Stimulated activated CD8-positive, alpha-beta memory T cell treated with anti-CD3 and anti-CD28 coated beads, Interleukin-2, amount 100 ng/mL, for 48 hours (primary cell): ENCODE measurements around the gene PRKAR1A.
"Not testable (repeated sequence)": the region's sequence is repeated elsewhere in the genome, so short reads cannot be mapped to it uniquely, and the experiment has no call there.

Experiments used
- DNase-seq, 2 donors: peaks; one replicate each; pipeline ENCODE4 v3.0.0-alpha.2; 2020; ENCODE audit warnings: low read depth in 2 of 2

Gene PRKAR1A

DNA sequence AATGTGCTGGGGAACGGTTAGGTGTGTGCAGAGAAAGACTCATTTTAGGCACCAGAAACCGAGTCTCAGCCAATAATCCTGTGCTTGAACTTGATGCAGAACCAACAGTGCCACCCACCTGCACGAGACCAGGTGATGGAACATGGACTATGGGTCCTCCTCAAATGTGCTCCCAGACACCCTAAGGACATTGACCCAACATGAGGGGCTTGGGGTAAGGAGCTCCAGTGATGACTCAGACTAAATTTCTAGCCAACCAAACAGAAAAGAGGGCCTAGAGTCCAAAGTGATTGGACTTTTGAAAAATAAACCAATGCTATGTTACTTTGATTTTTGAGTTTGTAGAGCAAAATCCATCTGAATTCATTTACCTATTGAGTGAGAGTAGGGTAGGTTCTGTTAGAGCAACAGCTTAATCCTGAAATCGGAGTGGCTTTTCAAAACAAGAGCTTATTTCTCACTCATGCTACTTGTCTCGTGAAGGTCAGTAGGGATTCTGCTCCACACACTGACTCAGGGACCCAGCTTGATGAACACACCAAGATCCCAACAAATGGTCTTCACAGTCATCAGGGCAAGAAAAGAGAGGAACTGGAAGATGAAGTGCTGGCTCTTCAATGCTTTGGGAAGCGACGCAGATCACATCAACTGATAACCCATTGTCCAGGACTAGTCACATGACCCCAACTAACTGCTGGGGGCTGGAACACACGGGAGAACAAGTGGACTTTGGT, 67.1 kb downstream of the PRKAR1A start:
- no peak for DNase-seq

DNA sequence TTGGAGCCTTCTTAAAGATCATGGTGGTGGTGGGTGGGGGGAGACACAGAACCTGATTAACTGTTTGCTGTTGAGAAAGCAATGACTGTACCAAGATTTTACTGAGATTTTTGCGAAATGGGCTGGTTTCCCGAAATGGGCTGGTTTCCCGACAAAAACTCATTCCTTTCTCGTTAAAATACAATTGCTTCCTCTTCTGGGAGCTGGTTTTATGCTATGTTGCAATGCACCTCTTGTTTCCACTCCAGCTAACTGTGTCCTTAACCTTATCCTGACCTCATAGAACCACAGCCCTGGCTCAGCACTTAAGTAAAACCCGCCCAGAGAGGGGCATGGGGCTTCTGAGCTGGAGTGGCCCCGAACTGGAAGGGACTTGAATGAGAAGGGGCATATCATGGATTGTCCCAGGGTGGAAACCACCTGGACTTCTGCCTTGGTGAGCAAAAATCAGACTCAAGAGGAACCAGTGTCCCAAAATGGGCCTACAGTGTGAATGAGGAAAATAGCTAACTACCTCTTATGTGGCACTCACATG, 68.1 kb downstream of the PRKAR1A start:
- no peak for DNase-seq

DNA sequence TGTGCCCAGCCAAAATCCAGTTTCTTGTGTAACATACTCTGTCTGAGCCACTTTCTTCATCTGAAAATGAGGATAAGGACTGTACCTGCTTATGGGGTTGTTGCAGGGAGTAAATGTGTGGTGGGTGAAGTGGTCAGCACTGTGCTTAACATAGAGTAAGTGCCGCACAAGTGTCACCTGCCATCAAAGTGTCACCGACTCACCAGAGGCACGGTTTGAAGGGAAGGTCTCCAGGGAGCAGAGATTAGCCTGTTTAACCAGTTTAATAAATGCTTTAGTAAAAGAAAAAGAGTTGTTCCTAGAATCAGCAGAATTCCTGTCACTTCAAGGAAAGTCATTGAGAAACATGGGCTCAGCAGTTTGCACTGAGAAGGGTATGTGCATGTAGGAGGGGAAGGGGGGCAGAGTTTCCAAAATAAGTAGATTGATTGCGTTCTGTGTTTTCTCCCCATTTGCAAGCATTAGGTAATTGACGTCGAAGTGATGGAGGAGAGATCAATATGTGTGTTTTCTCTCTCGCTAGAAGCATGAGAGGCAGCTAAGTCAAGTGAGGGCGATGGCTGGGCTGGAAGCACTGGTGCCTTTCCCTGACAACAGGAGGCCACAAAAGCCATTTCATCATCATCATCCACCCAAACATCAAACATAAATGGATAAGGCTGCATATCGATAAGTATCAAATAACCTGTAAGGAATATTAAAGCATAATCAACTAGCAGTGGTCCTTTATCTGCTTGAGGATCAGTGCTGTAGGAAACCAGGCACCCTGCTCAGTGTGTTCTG, 69.8 kb downstream of the PRKAR1A start:
- no peak for DNase-seq

DNA sequence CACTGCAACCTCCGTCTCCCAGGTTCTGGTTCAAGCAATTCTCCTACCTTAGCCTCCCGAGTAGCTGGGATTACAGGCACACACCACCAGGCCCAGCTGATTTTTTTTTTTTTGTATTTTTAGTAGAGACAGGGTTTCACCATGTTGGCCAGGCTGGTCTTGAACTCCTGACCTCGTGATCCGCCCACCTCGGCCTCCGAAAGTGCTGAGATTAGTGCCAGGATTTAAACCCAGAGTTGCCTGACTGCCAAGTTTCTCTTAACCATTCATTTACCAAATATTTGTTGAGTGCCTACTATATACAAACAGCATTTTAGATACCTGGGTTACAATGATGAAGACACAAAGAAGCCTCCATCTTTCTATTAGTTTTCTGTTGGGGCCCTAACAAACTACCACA, 70.6 kb downstream of the PRKAR1A start:
- not testable (repeated sequence) for DNase-seq

DNA sequence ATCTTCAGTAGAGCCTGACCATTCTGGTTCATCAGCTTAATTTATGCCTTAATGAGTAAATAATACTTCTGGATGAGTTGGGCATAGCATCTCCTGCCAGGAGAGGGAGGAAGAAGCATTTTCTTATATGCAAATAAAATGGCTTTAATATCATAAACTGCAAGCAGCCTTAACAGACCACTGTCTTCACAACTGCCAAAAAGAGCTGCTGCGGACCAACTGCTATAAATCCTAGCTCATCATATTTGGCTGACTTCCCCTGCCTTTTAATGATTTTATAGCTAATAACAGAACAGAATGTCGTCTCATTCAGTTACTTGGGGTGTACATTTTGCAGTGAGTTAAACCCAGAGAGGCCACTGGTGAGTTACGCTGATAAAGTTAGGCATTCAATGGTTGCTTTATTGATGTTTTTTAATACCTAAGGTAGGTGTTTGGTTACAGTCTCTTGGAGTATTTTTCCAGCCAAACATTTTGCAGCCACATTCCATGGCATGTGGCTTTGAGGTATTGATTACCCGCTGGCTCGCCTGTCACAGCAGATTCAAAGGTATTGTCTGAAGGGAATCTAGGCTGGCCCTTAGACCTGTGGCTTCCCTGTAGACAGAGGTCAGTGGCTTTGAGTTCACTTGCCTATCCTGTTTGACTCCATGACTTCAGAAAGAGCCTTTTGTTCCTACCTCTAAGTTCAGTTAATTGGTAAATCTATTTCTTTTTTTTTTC, 72.5 kb downstream of the PRKAR1A start:
- DNase-seq, result no peak

DNA sequence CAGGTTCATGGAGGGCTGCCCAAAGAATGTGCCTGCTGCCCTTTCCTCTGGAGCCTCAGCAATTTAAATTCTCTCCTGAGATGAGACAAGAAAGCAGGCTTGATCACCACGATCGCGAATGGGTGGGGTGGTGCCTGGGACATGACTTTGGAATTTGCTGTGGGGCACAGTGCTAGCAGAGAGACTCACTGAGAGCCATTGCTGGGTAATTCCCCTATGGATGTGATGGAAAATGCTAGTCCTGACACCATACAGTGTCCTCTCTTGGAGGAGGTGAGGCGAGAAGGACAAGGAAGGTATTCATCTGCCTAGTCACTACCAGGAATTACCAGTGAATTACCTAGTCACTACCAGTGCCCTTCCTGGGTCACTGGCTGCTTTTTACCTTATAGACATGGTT, 73.4 kb downstream of the PRKAR1A start:
- DNase-seq, result no peak

DNA sequence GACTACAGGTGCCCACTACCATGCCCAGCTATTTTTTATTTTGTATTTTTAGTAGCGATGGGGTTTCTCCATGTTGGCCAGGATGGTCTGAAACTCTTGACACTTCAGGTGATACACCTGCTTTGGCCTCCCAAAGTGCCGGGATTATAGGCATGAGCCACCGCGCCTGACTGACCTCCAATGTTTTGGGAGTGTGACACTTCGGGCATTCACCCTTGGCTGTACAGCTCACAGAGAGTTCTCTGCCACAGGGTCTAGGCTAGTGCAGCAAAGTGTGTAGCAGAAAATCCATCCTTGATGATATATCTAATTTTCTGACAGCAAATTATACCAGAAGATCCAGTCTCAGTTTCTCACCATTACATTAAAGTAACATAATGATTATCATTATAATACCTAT, 74.8 kb downstream of the PRKAR1A start:
- DNase-seq, result no peak

DNA sequence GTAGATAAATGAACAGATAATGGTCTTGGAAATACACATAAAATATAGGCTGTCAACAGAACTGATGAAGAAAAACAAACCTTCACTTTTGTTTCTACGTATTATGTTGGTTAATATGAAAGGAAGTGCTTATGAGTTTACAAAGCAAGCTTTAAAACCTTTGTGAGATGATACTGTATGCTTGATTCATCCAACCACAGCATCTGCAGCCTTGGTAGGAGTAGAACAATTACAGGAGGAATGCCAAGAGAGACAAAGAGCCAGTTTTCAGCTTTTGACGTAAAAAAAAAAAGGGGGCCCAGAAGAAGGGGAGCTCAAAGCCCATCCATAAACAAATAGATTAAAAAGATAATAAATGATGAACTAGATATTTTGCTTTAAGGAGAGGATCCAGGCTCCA, 75.6 kb downstream of the PRKAR1A start:
- no peak for DNase-seq

DNA sequence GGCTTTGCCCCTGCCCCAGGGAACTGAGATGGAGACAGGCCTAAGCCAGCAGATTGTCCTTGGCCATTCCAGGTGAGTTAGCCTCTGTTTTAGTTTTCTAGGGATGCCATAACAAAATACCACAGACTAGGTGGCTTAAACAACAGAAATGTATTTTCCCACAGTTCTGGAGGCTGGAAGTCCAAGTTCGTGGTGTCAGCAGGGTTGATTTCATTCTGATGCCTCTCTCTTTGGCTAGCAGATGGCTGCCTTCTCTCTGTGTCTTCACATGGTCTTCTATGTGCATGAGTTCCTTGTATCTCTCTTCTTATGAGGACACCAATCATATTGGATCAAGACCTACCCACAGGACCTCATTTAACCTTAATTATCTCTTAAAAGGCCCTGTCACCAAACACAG, 76.1 kb downstream of the PRKAR1A start:
- DNase-seq, result no peak

DNA sequence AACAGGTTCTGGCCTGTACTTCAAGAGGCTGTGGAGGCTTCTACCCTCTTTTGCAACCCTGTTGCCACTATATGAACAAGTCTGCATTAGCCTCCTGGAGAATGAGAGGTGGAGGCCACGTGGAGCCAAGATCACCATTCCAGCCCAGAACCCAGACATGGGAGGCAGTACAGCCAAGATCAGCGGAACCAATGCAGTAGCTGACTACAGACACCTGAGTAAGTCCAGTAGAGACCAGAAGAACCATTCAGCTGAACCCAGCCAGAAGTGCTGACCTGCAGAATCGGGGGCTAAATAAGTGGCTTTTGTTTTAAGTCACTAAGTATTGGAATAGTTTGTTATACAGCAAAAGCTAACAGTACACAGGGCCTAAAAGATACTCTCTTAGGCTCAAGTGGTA, 76.9 kb downstream of the PRKAR1A start:
- no peak for DNase-seq

DNA sequence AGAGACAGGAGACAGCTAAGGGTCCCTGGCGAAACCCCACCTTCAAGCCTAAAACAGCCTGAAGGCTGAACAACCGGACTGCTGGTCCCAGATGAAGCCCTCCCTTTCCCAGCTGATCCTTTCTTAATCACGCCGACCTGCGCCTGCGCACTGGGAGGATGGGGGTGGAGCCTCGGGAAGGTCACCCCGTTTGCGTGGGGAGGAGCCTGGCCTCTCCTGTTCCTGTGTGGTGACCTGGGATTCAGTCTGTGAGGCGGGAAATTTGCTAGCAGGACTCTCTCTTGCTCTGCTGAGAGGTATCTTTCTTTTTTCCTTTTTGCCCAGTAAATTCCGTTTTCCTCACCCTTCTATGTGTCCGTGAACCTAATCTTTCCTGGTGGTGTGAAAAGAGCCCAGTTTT, 79.4 kb downstream of the PRKAR1A start:
- DNase-seq, result no peak

DNA sequence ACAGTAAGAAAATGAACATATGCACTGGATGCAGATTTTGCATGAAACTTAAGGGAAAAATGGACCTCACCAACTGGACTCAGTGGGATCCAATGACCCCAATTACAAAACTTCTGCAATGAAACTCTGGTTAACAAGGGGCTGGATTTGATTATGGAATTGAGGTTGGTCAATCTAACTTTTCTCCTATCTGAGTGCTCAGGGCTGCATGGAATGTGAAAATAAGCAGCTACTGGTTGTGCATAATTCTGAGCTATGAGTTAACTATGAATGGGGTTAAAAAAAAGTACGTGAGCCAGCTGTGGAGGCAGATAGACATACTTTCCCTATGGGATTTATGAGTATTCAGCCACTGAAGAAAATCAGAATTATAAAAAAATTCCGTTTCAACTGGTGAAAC, 79.8 kb downstream of the PRKAR1A start:
- no peak for DNase-seq

DNA sequence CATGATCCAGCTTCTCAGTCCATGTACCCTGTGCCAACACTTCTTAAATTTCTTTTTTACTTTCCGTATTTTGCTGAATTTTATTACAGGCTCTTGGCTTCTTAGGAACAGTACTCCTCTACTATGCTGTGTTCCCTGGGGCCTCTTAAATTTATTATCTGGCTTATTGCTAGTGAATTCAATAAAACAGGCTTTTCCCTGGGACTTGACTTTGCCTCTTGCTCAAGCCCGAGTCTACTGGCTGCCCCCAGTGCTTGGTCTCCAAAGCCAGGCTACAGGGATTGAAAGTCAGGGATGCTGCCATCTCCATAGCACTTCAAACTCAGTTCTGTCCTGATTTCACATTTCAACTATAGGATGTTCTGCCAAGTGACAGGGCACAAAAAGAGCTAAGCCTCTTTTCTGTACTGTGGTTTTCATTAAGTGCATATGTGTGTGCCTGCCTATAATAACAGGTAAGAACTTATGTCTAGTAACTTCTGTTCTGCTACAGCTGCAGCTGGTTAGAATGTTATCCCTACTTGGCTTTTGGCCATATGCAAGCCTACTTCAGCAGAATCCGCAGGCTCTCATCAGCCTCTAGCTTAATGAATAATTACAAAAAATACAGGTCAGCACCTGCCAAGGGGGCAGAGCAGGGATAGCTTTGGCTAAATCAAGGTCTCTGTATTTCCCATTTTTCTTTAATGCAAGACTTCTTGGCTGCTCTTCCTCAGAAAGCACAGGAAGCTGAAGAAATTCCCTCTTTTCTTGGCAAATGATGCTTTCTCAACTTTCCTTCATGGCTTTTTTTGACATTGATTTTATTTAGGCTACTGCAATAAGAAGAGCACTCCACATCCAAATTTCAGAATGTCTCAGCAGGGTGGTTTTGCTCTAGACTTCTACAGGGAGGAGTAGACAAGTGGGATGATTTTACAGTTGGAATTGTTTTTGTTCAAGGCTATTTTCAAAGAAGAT, 80.7 kb downstream of the PRKAR1A start:
- DNase-seq, result no peak

DNA sequence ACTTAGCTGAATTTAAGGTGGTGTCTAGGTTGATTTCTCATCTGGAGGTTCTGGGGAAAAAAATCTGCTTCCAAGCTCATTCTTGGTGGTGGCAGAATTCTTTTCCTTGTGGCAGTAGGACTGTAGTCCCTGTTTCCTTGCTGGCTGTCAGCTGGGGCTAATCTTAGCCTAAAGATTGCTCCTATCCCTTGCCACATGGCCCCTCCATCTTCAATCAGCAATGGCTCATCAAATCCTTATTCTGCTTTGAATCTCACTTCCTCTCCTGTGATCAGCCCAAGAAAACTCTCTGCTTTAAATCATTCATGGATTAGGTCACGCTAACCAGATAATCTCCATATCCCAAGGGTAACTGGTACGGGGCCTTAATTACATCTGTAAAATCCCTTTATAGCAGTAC, 82.3 kb downstream of the PRKAR1A start:
- DNase-seq, result no peak

DNA sequence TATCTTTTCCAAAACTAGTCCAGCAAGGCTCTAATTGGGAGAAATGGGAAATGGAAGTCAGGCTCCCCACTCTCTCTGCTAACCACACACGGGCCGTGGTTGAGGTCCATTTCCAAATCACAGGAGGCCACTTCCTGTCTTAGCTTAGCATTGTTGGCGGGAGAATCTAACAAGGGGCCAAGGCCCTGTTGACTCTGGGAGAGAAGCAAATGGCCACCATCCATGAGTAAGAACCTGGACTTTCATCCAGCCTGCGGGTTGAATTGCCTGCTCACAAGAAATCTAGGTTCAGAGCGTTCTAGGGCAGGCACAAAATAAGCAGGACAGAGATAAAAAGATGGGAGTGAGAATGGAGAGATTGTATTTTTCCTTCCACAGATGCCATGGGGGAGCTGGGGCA, 83.3 kb downstream of the PRKAR1A start:
- DNase-seq, result no peak

DNA sequence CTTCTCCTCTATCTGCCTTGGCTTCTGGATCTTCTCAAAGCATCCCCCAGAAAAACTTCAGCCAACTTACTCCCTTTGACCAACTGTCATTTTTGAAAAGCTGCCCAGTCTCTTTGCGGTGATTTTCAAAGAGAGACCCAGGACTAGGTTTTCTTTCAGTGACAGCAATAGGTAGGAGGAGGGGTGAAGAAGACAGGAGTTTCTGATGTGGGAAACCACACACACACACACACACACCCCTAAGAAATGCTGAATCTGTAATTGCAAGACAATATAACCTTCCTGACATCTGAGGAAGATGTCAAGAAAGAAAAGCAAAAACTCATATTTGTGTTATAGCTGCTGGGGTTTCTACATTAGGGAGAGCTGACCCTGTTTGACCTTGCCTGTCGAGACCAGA, 83.8 kb downstream of the PRKAR1A start:
- no peak for DNase-seq

DNA sequence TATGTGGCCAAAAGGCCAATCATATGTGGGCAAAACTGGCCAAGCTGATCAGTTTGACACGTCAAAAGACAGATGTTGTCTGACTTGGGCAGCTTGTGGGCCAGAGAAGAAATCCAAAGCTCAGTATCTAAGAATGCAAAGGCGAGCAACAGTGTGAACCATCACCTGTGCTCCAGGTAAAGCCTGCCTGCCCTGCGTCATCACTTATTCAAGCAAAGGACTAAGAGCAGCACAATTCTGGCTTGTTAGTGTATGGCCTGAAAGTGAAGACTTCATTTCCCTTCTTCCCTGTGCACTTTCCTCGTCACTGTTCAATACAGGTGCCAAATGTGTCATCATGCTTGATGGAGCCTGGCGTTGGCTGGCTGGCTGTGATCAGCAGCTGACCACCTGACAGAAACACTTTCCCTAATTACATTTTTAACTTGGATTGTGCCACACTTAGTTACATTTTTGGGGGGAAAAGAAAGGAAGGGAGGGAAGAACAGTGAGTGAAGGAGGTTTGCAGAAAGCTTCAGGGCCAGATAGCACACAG, 84.2 kb downstream of the PRKAR1A start:
- DNase-seq, result no peak

DNA sequence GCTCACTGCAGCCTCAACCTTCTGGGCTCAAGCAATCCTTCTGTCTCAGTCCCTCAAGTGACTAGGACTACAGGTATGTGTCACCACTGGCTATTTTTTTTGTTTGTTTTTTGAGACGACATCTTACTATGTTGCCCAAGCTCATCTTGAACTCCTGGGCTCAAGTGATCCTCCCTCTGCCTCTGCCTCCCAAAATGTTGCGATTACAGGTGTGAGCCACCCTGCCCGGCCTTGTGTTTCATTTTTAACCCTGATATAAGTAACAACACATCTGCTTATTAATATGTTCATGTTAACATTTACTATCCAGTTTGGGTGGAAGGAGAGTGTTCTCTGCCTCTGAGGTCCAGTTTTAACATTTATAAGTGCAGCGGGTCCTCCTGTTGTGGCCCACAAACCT, 85.8 kb downstream of the PRKAR1A start:
- DNase-seq, result no peak

DNA sequence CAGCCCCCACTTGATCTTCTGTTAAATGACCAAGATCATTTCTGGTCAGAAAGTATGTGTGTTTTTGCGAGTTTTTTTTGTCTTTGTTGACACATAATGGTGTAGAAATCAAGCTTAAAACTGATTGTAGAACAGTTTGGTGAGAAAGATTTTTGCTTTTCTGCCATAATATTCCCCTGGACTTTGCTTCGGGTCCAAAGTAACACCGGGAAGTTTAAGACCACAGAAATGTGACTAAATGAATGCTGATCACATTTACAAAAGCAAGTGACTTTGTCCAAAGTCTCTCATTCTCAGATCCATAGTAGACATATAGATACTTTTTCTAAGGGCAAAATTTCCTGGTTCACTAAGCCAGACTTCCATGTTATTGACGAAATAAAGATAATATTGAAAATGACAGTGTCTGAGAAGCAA, 86.3 kb downstream of the PRKAR1A start:
- no peak for DNase-seq

DNA sequence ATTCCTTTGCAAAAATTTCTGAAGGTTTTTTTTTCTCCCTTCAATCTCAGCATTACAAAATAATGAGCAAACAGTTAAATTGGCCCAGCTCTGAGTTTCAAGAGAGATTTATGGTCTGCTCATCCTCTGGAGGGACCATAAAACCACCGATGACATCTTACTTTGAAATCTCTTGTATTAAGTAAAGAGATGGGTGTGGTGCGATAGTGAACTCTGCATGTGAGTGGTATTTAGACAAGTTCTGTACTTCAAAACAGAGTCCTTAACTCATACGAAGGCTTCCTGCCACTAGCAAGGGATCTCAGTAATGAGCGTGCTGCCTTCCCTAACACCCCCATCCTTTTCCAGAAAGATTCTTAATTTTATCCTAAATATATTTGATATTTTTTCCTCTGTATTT, 86.9 kb downstream of the PRKAR1A start:
- no peak for DNase-seq

DNA sequence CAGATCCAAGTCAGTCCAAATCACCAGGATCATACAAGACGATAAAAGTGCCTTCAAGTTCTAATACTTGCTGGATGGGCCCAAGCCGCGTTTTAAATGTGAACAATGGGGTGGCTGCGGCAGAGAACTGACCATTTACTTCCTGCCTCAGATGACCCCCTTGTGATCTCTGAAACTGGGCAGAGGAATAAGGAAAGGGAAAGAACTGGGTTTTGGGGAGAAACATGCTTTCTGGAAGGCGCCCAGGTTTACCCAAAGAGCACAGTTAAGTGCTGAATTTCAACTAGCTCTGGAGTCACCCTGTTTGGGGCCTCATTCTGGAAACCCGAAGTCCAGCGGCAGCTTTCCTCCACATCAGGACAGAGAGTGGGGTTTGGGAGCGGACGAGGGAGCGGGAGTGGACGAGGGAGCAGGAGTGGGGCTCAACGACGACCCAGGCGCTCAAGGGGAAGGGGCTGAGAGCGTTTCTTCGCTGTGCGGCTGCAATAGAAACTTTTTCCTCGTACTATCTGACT, 87.4 kb downstream of the PRKAR1A start:
- DNase-seq, result no peak
